ENCODE results near the gene SPINK4. TPM values are rescaled to one million over a fixed set of nuclear protein-coding genes. Genes with fewer than 3 reads are reported as not detected.
A peak's percentile ranks its signal among the peaks of the same experiment; 100 is the strongest.

SPINK4 gene
- total RNA-seq, 2 donors from 2014 or later: not detected

GRCh38 chr9:33277484-33277883, 37.5 kb downstream of the SPINK4 start:
- Mint-ChIP-seq H3K4me1 (ENCODE audit: low read depth in 2 of 2) (peaks cover 10 to 11% of the 10 kb centered on the region in 2 donors), H3K27me3 (no peaks in the 10 kb centered on the region), H3K36me3 (peaks cover 39% of the 10 kb centered on the region), H3K4me3 (no peak overlapping the region), H3K27ac (peak overlapping the region in 1 of 2 donors; percentile 27), H3K9me3 (no peaks in the 10 kb centered on the region)
- ATAC-seq: no peak
- DNase-seq (ENCODE audit: low spot score): no peak

- no peaks in the 10 kb centered on the region for H3K9me3 Mint-ChIP-seq
- peaks cover 15% of the 10 kb centered on the region for H3K36me3 Mint-ChIP-seq
- DNase-seq (ENCODE audit: low spot score) (no peak), ATAC-seq (no peak)
- H3K27ac Mint-ChIP-seq: no peak overlapping the region
- no peak overlapping the region for H3K4me3 Mint-ChIP-seq
- peaks cover 9 to 12% of the 10 kb centered on the region in 2 donors for H3K4me1 Mint-ChIP-seq (ENCODE audit: low read depth in 2 of 2)
- no peaks in the 10 kb centered on the region for H3K27me3 Mint-ChIP-seq
These were observed 45.5 kb downstream of the SPINK4 start for GRCh38 chr9:33285502-33285901.

GRCh38 chr9:33287087-33287490, 47.1 kb downstream of the SPINK4 start:
- H3K4me1 Mint-ChIP-seq (ENCODE audit: low read depth in 2 of 2): peaks cover 18 to 22% of the 10 kb centered on the region in 2 donors
- no peaks in the 10 kb centered on the region for H3K9me3 Mint-ChIP-seq
- H3K27me3 Mint-ChIP-seq: no peaks in the 10 kb centered on the region
- H3K36me3 Mint-ChIP-seq: peaks cover 12% of the 10 kb centered on the region
- no peak overlapping the region for H3K4me3 Mint-ChIP-seq
- H3K27ac Mint-ChIP-seq: peak overlapping the region; percentile 63 to 82
- DNase-seq (ENCODE audit: low spot score) (no peak), ATAC-seq (no peak)

- H3K4me1 Mint-ChIP-seq (ENCODE audit: low read depth in 2 of 2): peaks cover 29 to 33% of the 10 kb centered on the region in 2 donors
- no peaks in the 10 kb centered on the region for H3K27me3 Mint-ChIP-seq
- H3K9me3 Mint-ChIP-seq: no peaks in the 10 kb centered on the region
- H3K27ac Mint-ChIP-seq: peak overlapping the region; percentile 63 to 82
- H3K36me3 Mint-ChIP-seq: peaks cover 13% of the 10 kb centered on the region
- no peak for DNase-seq (ENCODE audit: low spot score)
- ATAC-seq: no peak
- no peak overlapping the region for H3K4me3 Mint-ChIP-seq
These were observed 48.3 kb downstream of the SPINK4 start for GRCh38 chr9:33288235-33288634.

GRCh38 chr9:33288828-33289483, 49.0 kb downstream of the SPINK4 start:
- no peak for DNase-seq (ENCODE audit: low spot score)

GRCh38 chr9:33289496-33289895, 49.5 kb downstream of the SPINK4 start:
- peaks cover 16% of the 10 kb centered on the region for H3K36me3 Mint-ChIP-seq
- H3K9me3 Mint-ChIP-seq: no peaks in the 10 kb centered on the region
- ATAC-seq: no peak
- H3K27me3 Mint-ChIP-seq: no peaks in the 10 kb centered on the region
- peak; percentile 61 for DNase-seq (ENCODE audit: low spot score)
- peak overlapping the region; percentile 98 for H3K4me3 Mint-ChIP-seq
- peaks cover 34 to 40% of the 10 kb centered on the region in 2 donors for H3K4me1 Mint-ChIP-seq (ENCODE audit: low read depth in 2 of 2)
- H3K27ac Mint-ChIP-seq: peak overlapping the region; percentile 99 to 100

More at GRCh38 chr9:33288828-33289483, 49.0 kb downstream of the SPINK4 start:
- Mint-ChIP-seq H3K4me3 (no peak overlapping the region), H3K27me3 (no peaks in the 10 kb centered on the region), H3K36me3 (peaks cover 13% of the 10 kb centered on the region), H3K4me1 (ENCODE audit: low read depth in 2 of 2) (peaks cover 32 to 38% of the 10 kb centered on the region in 2 donors), H3K27ac (peak overlapping the region; percentile 99 to 100), H3K9me3 (no peaks in the 10 kb centered on the region)
- no peak for ATAC-seq

GRCh38 chr9:33289936-33290246, 49.9 kb downstream of the SPINK4 start:
- Mint-ChIP-seq H3K27me3 (no peaks in the 10 kb centered on the region), H3K36me3 (peaks cover 20% of the 10 kb centered on the region), H3K9me3 (no peaks in the 10 kb centered on the region), H3K4me3 (peak overlapping the region; percentile 98), H3K27ac (peak overlapping the region; percentile 99 to 100), H3K4me1 (ENCODE audit: low read depth in 2 of 2) (peaks cover 38 to 44% of the 10 kb centered on the region in 2 donors)
- no peak for DNase-seq (ENCODE audit: low spot score)
- no peak for ATAC-seq

- H3K4me3 Mint-ChIP-seq: peak within 1 kb of the TSS; percentile 98
- H3K9me3 Mint-ChIP-seq: no peaks in the 10 kb centered on the region
- DNase-seq (ENCODE audit: low spot score): peak; percentile 99
- H3K4me1 Mint-ChIP-seq (ENCODE audit: low read depth in 2 of 2): peaks cover 39 to 46% of the 10 kb centered on the region in 2 donors
- peak; percentile 94 to 96 for ATAC-seq
- H3K36me3 Mint-ChIP-seq: peaks cover 20% of the 10 kb centered on the region
- H3K27ac Mint-ChIP-seq: peak within 1 kb of the TSS; percentile 99 to 100
- no peaks in the 10 kb centered on the region for H3K27me3 Mint-ChIP-seq
These were observed 50.5 kb downstream of the SPINK4 start, which contains the start of gene NFX1 for GRCh38 chr9:33290247-33291030. Gene NFX1 (plus strand): TSS chr9:33290516. CDS start chr9:33290573, 57 bp downstream.

- peak overlapping the region; percentile 98 for H3K4me3 Mint-ChIP-seq
- peaks cover 22% of the 10 kb centered on the region for H3K36me3 Mint-ChIP-seq
- no peak for ATAC-seq
- no peak for DNase-seq (ENCODE audit: low spot score)
- H3K27ac Mint-ChIP-seq: peak overlapping the region; percentile 99 to 100
- no peaks in the 10 kb centered on the region for H3K9me3 Mint-ChIP-seq
- H3K4me1 Mint-ChIP-seq (ENCODE audit: low read depth in 2 of 2): peaks cover 41 to 50% of the 10 kb centered on the region in 2 donors
- no peaks in the 10 kb centered on the region for H3K27me3 Mint-ChIP-seq
These were observed 51.0 kb downstream of the SPINK4 start for GRCh38 chr9:33291031-33291397.

- H3K27me3 Mint-ChIP-seq: no peaks in the 10 kb centered on the region
- peaks cover 45 to 56% of the 10 kb centered on the region in 2 donors for H3K4me1 Mint-ChIP-seq (ENCODE audit: low read depth in 2 of 2)
- peak overlapping the region; percentile 98 for H3K4me3 Mint-ChIP-seq
- H3K9me3 Mint-ChIP-seq: no peaks in the 10 kb centered on the region
- peak overlapping the region; percentile 99 to 100 for H3K27ac Mint-ChIP-seq
- DNase-seq (ENCODE audit: low spot score) (no peak), ATAC-seq (no peak)
- H3K36me3 Mint-ChIP-seq: peaks cover 30% of the 10 kb centered on the region
These were observed 51.9 kb downstream of the SPINK4 start for GRCh38 chr9:33291901-33292300.

- peaks cover 45% of the 10 kb centered on the region for H3K36me3 Mint-ChIP-seq
- DNase-seq (ENCODE audit: low spot score): no peak
- ATAC-seq: no peak
- H3K4me3 Mint-ChIP-seq: no peak overlapping the region
- peak overlapping the region; percentile 83 to 100 for H3K27ac Mint-ChIP-seq
- H3K27me3 Mint-ChIP-seq: no peaks in the 10 kb centered on the region
- no peaks in the 10 kb centered on the region for H3K9me3 Mint-ChIP-seq
- H3K4me1 Mint-ChIP-seq (ENCODE audit: low read depth in 2 of 2): peaks cover 64 to 71% of the 10 kb centered on the region in 2 donors
These were observed 53.8 kb downstream of the SPINK4 start for GRCh38 chr9:33293782-33294181.

GRCh38 chr9:33294670-33295432, 54.9 kb downstream of the SPINK4 start:
- H3K36me3 Mint-ChIP-seq: peaks cover 50% of the 10 kb centered on the region
- no peaks in the 10 kb centered on the region for H3K27me3 Mint-ChIP-seq
- no peaks in the 10 kb centered on the region for H3K9me3 Mint-ChIP-seq
- DNase-seq (ENCODE audit: low spot score) (no peak), ATAC-seq (no peak)
- peak overlapping the region; percentile 48 for H3K4me3 Mint-ChIP-seq
- H3K4me1 Mint-ChIP-seq (ENCODE audit: low read depth in 2 of 2): peaks cover 73% of the 10 kb centered on the region in 2 donors
- peak overlapping the region; percentile 66 to 83 for H3K27ac Mint-ChIP-seq

- no peaks in the 10 kb centered on the region for H3K9me3 Mint-ChIP-seq
- H3K4me3 Mint-ChIP-seq: peak overlapping the region; percentile 63
- peaks cover 50% of the 10 kb centered on the region for H3K36me3 Mint-ChIP-seq
- H3K27me3 Mint-ChIP-seq: no peaks in the 10 kb centered on the region
- DNase-seq (ENCODE audit: low spot score): no peak
- H3K4me1 Mint-ChIP-seq (ENCODE audit: low read depth in 2 of 2): peaks cover 67% of the 10 kb centered on the region in 2 donors
- peak overlapping the region; percentile 68 to 72 for H3K27ac Mint-ChIP-seq
- ATAC-seq: peak; percentile 35 to 78
These were observed 55.6 kb downstream of the SPINK4 start for GRCh38 chr9:33295571-33295970.
